GM18867 (cell line): ENCODE results near the gene CALR.
A peak's percentile ranks its signal among the peaks of the same experiment; 100 is the strongest.
"Not testable (repeated sequence)": the region's sequence is repeated elsewhere in the genome, so short reads cannot be mapped to it uniquely, and the experiment has no call there.

Experiments used
- ATAC-seq: cut with Tn5 transposase; IDR thresholded peaks from one replicate; pipeline ENCODE4 v1.9.1; 2021; ENCODE audit warnings: mild to moderate bottlenecking, moderate library complexity; ENCODE audit not compliant: unreplicated experiment

The CALR gene

DNA sequence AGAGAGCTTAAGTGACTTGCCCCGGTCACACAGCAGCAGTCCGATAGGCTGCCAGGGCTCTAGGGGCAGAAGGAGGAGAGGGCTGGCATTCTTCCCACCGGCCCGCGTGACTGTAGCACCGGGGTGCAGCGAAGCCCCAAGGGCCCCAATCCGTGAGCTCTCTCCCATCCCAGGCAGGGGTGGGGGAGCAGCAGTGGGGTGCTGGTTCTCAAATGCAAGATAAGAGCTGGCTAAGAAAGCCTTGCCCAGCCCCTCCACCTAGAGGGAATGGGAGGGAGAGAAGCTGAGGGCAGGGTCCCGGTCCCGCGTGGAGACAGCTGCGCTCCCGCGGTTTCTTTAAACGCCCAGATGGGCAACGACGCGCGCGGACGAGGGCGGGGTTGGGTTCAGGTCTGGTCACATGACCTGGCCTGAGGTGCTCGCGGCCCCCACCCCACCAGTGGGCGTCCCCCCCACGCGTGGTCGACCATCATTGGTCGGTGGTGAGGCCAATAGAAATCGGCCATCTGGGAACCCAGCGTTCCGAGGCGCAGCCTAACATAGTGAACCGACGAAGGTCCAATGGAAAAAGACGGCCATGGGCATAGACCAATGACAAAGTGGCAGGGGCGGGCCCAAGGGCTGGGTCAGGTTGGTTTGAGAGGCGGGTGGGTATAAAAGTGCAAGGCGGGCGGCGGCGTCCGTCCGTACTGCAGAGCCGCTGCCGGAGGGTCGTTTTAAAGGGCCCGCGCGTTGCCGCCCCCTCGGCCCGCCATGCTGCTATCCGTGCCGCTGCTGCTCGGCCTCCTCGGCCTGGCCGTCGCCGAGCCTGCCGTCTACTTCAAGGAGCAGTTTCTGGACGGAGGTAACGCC, at the start of gene CALR:
CALR (plus strand) TSS at position 683 of the 852 bp plus-strand sequence; CDS start at position 754, 71 bp downstream.
- peak; percentile 84 for ATAC-seq

DNA sequence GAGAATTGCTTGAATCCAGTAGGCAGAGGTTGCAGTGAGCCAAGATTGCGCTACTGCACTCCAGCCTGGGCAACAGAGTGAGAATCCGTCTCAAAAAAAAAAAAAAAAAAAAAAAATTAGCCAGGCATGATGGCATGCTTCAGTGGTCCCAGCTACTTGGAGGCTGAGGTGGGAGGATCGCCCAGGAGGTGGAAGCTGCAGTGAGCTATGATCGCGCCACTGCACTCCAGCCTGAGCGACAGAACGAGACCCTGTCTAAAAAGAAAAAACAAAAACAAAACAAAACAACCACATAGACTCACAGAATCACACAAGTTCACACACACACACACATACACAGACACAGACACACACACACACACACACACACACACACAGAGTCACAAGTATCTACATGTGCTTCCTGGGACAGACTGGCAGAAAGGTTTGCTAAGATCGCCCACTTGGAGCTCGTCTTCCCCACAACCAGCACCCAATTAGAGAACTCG, 48.1 kb upstream of the CALR start:
- not testable (repeated sequence) for ATAC-seq

DNA sequence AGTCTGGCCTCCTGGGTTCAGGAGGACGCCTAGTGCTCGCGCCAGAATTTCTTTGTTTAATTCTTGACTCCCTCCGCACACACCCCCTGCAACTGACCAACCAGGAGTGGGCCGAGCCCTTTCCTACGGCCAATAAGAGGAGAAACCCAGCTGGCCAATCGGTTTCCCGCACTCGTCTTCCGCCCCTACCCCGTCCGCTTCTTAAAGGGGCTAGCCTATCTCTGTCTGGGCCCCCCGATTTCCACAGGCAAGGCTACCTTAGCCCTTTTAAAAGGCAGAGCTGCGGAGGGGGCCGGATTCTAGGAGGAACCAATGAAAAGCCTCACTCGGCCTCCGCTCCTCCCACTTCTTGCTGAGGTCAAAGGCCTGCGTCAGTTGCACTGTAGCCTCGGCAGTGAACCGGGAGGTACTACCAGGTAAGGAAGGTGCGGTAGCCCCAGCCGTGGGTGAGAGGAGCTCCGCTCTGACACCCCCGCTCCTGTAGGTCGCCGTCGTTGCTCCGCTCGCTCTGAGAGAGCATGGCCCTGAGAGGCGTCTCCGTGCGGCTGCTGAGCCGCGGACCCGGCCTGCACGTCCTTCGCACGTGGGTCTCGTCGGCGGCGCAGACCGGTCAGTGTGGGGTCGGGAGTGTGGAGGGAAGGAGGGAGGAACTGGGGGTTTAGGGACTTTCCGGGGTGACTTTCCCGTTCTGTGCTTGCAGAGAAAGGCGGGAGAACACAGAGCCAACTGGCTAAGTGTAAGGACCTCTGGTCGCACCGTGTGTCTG, 47.4 kb upstream of the CALR start, which contains the start of gene GCDH:
GCDH (plus strand) TSS at position 374 of the 766 bp plus-strand sequence; CDS start at position 519, 145 bp downstream.
- peak; percentile 86 for ATAC-seq

DNA sequence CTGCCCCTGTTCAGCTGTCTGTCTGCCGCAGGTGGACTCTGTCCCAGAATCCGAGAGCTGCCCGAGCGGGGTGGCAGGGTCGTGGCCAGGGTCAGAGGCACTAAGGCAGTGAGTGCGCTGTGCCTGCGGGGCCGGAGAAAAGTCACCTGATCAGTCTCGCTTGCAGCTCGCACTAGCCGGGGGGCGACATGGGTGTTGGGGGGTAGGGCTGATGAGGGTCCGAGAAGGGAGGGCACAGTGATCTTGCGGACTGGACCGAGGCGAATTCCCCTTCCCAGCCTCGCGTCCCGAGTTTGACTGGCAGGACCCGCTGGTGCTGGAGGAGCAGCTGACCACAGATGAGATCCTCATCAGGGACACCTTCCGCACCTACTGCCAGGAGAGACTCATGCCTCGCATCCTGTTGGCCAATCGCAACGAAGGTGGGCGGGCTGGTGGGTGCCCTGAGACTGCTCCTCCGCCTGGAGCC, 46.8 kb upstream of the CALR start:
- no peak for ATAC-seq

DNA sequence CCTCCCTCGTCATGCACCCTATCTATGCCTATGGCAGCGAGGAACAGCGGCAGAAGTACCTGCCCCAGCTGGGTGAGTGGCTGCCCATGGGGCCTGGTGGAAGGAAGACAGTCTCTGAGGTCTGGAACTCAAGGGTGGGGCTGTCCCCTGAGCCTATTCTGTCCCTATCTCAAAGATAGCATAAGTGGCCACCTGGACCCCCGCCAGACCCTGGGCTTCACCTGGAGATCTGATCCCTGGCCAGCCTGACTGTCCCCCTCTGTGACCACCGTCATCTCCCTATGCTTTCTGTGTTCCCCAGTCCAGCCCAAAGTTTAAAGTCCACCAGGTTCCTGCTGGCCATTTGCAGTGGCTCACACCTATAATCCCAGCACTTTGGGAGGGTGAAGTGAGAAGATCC, 44.8 kb upstream of the CALR start:
- no peak for ATAC-seq

DNA sequence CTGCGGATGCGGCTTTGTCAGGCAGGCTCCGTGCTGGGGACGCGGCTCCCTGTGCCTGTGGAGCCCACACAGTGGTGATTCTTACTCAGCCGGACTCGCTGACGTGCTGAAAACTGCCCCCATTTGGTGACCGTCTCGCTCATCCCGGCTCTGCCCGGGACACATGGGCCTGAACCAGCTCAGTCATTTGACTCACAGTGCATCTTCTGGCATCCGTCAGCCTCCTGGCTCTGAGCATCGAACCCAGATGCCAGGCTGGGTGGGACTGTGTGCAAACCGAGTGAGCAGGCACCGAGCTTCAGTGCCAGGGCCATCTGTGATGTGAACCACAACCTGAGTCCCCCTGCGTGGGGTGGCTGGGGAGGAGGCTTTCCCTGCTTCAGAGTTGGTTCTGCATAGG, 41.9 kb upstream of the CALR start:
- no peak for ATAC-seq

DNA sequence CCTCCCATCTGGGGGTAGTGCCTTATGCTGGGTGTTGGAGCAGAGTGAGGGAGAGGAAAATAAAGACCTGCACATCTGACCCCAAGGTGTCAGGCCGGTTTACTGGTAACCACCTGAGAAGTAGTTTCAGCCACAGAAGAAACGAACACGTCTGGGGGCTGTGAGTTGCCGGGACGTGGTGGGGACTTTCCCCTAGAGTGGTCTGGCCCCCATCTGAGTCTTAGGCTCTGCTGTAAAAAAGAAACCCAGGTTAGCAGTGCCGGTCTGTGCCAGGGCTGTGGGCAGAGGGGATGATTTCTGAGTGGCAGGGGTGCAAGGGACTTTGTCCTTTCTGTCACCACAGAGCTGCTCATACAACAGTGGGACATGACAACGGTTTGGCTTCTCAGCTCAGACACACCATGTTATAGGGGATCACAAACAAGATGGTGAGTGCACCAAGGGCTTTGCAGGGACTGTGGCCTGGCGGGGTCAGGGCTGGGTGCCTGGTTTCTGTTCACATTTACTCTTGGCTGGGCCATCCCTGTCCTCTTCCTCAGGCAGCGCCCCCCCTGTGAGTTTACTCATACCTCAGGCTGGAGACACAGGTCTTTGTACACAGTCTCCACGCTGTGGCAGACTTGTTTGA, 38.4 kb upstream of the CALR start:
- ATAC-seq = peak; percentile 80

DNA sequence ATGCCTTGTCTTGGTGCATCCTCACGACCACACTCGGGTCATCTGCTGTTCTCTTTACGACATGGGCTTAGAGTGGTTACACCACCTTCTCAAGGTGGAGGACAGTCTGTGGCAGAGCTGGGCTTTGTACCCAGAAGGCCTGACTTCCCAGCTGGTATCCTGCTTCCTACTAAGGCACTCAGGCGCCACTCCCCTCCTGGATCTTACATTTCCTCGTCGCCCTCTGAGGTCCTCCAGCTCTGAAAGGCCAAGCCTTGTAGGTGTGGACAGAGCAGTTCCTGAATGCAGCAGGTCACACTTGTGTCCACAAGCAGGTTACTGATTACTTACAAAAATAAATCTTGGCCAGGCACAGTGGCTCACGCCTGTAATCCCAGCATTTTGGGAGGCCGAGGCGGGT, 31.2 kb upstream of the CALR start:
- no peak for ATAC-seq

DNA sequence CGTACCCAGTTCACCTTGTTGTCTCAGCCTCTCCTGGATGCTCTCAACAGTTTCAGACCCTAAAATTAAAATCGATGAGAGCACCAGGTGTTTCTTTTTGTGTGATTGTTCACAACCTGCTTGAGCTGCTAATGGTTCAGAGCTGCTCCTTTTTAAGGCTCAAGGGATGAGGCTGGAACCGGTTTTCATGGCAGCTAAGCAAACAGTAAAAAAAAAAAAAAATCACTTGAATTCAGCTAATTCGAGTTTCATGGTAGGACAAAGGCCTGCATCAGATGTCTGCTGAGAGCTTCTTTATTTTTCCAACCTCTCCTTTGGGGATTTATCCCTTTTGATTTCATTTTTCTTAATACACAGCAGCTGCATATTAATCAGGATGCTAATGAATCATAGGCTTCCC, 25.8 kb upstream of the CALR start:
- no peak for ATAC-seq

DNA sequence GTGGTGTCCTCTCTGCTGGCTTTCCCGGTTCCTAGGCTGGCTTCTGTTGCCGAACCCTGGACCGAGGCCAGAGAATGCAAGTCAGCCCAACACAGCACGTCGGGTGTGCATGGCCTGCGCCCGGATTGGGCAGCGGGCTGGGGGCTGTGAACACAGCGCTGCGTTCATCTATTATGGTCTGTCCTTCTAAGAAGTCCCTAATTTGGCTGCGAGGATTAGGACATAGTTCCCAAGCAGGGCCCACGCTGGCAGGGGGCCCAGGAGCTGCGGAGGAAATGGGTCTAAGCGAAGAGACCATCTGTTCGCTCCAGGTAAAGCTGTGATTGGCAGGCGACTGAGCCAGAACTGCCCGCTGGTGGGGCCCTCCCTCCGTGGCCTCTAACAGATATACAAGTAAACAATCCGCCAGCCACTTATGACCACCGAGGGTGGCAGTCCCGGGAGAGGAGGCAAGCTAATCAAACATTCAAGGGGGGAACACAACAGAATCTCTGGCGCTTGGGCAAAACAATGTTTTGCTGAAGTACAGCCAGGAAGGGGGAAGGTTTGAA, 25.3 kb upstream of the CALR start:
- ATAC-seq = no peak

DNA sequence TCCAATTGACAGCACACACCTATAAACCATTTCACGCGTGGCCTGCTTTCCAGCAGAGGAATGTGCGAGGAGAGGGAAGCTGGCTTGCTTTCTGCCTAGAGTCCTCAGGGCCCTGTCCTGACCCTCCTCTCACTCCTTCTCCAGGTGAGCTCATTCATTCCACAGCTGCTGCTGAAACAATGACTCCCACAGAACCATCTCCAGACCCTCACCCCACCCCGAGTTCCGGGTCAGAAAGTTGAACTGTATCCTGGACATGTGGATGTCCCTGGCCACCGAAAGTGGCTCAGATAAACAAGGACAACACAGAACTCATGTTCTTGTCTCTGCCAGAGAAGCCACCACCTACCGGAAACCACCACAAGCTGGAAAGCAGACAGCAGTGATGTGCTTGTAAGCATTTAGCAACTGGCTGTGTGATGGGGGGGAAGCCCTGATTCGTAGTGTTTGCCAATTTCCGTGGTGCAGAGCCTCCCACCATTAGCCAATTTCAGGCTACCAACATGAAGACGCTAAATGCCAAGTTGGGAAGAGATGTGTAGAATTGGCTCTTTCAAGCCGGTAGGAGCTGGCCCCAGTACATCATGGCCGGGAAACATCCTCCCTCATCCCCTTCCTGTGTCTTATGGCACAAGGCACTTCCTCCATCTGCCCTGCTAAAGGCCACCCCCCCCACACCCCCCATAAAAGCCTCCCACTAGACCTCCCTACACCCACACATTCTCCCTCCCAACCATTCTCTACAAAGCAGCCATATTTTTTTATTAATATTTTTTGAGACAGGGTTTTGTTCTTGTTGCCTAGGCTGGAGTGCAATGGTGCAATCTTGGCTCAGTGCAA, 24.3 kb upstream of the CALR start:
- ATAC-seq = no peak

DNA sequence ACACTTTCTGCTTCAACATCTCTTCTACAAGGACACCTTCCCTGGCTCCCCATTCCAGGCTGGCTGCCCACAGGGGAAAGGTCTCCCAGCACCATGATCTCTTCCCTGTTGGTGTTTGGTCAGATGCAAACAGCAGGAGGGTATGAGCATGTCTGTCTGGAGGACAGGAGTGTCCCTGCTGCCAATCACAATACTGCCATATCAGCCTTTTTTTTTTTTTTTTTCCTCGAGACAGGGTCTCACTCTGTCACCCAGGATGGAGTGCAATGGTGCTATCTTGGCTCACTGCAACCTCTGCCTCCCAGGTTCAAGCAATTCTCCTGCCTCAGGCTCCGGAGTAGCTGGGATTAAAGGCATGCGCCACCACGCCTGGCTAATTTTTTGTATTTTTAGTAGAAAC, 22.5 kb upstream of the CALR start:
- not testable (repeated sequence) for ATAC-seq

DNA sequence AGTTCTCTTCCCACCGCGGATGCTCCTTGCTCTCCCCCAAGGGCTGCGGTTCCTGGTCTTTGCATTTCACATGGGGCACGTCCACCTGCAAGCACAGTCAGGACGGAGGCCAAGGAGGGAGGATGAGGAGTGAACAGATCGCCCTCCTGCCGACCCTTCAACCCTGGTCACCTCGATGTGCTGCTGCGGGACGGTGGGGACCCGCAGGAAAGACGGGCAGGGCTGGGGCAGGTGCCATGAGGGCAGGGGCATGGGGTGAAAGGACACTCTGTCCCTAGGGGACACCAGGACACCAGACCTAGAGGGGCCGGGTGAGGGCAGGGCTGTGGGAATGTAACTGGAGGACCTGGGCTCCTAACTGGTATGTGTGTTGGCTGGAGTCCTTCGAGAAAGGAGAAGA, 20.2 kb upstream of the CALR start:
- no peak for ATAC-seq

DNA sequence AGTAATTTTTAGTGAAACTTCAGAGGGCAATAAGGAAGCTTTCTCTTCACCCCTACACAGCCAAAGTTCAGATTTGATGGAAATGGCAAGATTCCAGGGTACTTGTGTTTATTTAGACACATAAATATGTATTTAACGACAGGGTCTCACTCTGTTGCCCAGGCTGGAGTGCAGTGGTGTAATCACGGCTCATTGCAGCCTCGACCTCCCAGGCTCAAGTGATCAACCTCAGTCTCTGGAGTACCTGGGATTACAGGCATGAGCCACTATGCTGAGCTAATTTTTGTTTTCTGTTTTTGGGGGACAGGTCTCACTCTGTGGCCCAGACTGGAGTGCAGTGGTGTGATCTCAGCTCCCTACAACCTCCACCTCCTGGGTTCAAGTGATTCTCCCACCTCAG, 17.4 kb upstream of the CALR start:
- ATAC-seq = no peak

DNA sequence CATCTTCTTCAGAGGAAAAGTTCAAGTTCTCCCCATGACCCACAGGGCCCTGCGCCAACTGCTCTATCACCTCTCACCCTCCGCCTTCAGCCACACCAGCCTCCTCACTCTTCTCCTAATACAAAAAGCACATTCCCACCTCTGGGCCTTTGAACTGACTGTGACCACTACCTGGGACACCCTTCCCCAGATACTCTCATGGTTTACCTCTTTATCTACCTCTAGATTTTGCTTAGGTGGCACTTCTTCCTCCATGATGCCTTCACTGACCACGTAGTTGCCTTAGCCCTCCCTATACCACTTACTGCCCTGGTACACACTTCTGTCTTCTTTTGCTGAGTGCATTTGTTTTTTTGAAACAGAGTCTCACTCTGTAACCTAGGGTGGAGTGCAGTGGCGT, 15.4 kb upstream of the CALR start:
- no peak for ATAC-seq

DNA sequence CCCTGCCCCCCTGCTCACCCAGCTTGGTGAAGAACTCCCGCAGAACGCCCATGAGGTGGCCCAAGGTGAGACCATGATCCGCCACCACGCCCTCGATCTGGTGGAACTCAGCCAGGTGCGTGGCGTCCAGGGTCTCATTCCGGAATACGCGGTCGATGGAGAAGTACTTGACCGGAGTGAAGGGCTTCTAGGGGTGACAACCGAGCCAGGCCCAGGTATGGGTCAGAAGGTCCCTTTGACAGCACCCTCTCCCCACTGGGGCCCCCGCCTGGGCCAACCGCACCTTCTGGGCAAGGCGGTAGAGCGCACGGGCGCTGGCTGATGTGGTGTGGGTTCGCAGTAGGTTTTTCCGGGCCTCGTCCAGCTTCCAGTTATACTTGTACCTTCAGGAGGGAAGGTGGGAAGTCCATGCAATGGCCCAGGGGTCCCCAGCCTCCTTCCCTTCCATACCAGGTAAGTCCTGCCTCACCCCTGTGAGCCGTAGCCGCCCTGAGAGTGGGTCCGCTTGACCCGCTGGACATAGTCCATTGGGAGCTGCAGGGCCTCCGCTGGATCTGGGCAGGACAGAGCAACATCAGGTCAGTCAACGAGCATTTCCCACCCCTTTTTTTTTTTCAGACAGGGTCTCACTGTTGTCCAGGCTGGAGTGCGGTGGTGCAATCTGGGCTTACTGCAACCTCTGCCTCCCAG, 13.6 kb upstream of the CALR start:
- no peak for ATAC-seq

DNA sequence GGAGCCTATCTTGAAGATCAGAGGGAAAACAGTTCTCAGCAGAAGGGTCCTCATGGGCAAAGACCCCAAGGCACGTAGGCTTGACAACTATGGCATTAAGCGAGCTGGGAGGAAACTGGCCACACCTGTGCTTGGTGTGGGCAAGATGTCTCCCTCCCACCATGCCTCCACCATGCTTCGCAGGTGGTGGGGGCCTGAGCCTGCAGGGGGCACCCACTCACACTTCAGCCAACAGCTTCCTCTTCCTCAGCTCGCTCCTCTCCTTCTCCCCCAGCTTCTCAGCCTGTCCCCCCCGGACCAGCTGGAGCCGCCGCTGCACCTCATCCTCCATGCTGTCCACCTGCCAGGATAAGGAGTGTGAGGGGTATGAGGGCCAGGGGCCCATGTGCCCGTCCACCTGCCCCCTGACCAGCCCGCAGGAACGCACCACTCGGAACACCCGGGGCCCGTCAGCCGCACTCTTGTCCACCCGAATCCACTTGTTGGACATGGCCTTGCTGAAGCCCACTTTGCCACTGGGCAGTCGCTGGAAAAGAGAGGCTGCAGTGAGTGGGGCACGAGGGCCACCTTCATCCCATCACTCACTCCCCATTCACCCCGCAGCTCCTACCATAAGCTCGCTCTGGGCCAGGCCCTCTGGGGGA, 8.3 kb upstream of the CALR start:
- ATAC-seq = no peak

DNA sequence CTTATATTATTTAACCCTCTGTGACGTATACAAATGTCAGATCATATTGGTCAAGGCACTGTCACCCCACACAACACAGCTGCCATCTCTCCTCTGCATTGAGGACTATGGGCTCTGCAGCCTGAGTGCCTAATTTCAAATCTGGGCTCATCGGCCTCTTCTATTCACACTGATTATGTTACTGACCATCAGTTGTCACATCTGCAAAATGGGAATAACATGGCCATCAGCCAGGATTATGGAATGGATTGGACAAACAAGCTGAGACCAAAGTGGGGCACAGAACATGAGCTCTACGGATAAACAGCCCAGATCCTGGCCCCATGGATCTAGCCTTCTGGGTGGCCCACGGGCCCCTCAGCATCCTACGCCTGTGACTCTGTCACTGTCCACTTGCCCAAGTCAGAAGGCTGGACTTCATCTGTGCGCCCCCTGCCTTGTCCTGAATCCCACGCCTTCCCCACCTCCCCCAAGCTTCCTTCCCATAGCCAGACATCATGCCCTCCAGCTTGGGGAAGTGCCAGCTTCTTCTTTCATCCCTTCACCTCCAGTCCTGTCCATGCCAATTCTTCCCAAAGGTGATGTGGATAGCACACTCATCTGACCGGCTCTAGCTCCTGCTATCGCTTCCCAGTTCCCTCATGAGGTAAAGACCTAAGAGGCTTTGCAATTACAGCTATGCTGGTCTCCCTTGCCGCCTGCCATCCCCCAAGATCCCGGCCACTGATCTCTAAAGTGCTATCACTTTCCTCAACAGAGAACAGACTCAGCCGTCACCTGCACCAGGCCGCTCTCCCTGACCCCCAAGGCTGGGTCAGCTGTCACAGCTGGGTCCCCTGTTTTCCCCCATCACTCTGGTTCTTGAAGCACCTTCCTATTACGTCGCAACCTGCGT, 5.8 kb upstream of the CALR start:
- ATAC-seq = no peak
